ENCODE measurements around the gene PLD3. TPM values are rescaled to one million over a fixed set of nuclear protein-coding genes. Genes with fewer than 3 reads are reported as not detected.

The PLD3 gene
- total and polyA plus RNA-seq, 9 donors = 120 to 301 (median 209) TPM

DNA sequence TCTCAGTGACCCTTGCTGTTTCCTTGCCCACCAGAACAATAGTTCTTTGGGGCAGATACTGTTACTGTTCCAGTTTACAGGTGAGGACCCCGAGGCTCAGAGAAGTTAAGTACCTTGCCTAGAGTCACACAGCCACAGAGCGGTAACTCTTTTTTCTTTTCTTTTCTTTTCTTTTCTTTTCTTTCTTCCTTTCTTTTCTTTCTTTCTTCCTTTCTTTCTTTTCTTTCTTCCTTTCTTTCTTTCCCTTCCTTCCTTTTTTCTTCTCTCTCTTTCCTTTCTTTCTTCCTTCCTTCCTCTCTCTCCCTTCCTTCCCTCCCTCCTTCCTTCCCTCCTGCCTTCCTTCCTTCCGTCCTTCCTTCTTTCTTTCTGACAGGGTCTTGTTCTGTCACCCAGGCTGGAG is 69.5 kb downstream of the PLD3 start:
- no peaks in the 10 kb centered on the region for H3K9me3 ChIP-seq
- H3K27ac ChIP-seq = peak overlapping the region in 1 of 2 donors; percentile 20
- DNase-seq = no peak
- H3K4me3 ChIP-seq = no peak overlapping the region
- WGBS, 3 donors = 85 to 98% (median 90%) methylated on average over 3 of the region's 3 CpGs
- no peak for TF ChIP-seq POLR2A (IDR thresholded peaks at IDR 0.05)
- TF ChIP-seq EP300 (IDR thresholded peaks at IDR 0.05) = no peak
- TF ChIP-seq, protein P1, sequence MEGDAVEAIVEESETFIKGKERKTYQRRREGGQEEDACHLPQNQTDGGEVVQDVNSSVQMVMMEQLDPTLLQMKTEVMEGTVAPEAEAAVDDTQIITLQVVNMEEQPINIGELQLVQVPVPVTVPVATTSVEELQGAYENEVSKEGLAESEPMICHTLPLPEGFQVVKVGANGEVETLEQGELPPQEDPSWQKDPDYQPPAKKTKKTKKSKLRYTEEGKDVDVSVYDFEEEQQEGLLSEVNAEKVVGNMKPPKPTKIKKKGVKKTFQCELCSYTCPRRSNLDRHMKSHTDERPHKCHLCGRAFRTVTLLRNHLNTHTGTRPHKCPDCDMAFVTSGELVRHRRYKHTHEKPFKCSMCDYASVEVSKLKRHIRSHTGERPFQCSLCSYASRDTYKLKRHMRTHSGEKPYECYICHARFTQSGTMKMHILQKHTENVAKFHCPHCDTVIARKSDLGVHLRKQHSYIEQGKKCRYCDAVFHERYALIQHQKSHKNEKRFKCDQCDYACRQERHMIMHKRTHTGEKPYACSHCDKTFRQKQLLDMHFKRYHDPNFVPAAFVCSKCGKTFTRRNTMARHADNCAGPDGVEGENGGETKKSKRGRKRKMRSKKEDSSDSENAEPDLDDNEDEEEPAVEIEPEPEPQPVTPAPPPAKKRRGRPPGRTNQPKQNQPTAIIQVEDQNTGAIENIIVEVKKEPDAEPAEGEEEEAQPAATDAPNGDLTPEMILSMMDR (IDR thresholded peaks at IDR 0.05) = no peak
- H3K36me3 ChIP-seq = no peaks in the 10 kb centered on the region
- intact Hi-C loops (cut with DNase I) = no loop called here
- no peaks in the 10 kb centered on the region for H3K27me3 ChIP-seq
- H3K4me1 ChIP-seq (ENCODE audit: insufficient read depth) = no peaks in the 10 kb centered on the region

DNA sequence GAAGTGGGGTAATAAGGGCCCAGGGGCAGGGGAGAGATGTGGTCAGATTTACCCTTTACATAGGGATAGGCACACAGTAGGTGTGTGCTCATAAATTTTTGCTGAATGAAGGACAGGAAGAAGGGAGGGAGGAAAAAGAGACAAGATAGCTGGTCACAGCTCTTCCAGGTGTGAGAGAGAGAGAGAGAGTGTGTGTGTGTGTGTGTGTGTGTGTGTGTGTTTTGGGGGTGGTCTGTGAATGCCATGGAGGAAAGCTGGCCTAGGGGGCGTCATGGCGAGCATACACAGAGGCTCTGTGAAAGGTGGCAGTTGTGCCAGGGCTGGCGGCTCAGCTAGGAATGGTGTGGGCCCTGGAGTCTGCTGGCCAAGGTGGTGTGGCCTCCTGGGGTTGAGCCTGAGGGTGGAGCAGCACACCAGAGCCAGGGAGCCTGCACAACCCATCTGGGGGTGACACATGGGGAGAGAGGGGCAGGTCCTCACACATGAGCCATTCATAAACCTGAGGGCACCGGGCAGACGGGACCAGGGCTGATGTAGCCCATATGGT is 70.6 kb downstream of the PLD3 start:
- intact Hi-C loops (cut with DNase I) = no loop called here
- Histone ChIP-seq H3K36me3 (no peaks in the 10 kb centered on the region), H3K4me1 (ENCODE audit: insufficient read depth) (no peaks in the 10 kb centered on the region), H3K27ac (no peak overlapping the region), H3K27me3 (no peaks in the 10 kb centered on the region), H3K4me3 (no peak overlapping the region), H3K9me3 (no peaks in the 10 kb centered on the region)
- TF ChIP-seq, protein P1 (IDR thresholded peaks at IDR 0.05) = no peak
- TF ChIP-seq EP300 (IDR thresholded peaks at IDR 0.05) (no peak), POLR2A (IDR thresholded peaks at IDR 0.05) (no peak)
- WGBS, 3 donors = 62 to 79% (median 74%) methylated on average over 5 of the region's 5 CpGs
- no peak for DNase-seq

DNA sequence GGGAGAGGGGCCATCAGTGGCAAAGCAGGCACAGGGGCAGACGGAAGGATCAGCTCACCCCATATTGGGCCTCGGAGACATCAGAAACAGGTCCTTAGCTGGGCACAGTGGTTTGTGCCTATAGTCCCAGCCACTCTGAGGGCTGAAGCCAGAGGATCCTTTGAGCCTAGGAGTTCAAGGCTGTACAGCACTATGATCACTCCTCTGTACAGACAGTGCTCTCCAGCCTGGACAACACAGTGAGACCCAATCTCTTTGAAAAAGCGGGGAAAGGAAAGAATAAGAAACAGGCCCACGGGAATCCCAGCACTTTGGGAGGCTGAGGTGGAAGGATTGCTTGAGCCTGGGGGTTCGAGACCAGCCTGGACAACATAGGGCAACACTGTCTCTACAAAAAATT is 71.3 kb downstream of the PLD3 start:
- Histone ChIP-seq H3K9me3 (no peaks in the 10 kb centered on the region), H3K27me3 (no peaks in the 10 kb centered on the region), H3K4me3 (no peak overlapping the region), H3K36me3 (no peaks in the 10 kb centered on the region), H3K4me1 (ENCODE audit: insufficient read depth) (peaks cover 2% of the 10 kb centered on the region), H3K27ac (no peak overlapping the region)
- WGBS, 3 donors = 86 to 88% (median 88%) methylated on average over 5 of the region's 5 CpGs
- intact Hi-C loops (cut with DNase I) = loop anchor here in 2 of 4 donors (5.0 kb wide), 1 partner anchor 183 kb away; the partner anchor contains the start of gene LTBP4 (in 2 of the 2)
- no peak for DNase-seq
- TF ChIP-seq POLR2A (IDR thresholded peaks at IDR 0.05) = no peak
- TF ChIP-seq, protein P1 (IDR thresholded peaks at IDR 0.05) = no peak
- TF ChIP-seq EP300 (IDR thresholded peaks at IDR 0.05) = no peak

DNA sequence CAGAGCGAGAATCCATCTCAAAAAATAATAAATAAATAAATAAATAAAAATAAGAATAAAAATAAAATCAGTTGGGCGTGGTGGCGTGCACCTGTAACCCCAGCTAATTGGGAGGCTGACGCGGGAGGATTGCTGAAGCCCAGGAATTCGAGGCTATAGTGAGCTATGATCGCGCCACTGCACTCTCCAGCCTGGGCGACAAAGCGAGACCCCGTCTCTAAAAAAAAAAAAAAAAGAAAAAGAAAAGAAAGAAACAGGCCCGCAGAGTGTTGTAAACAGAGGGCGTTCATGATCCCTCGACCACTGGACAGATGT is 71.9 kb downstream of the PLD3 start:
- no peaks in the 10 kb centered on the region for H3K9me3 ChIP-seq
- H3K4me3 ChIP-seq = peak overlapping the region; percentile 67
- intact Hi-C loops (cut with DNase I) = loop anchor here in 2 of 4 donors (5.0 kb wide), 1 partner anchor 182 kb away; the partner anchor contains the start of gene LTBP4 (in 2 of the 2)
- H3K27me3 ChIP-seq = no peaks in the 10 kb centered on the region
- peak overlapping the region; percentile 98 for H3K27ac ChIP-seq
- H3K4me1 ChIP-seq (ENCODE audit: insufficient read depth) = peaks cover 2% of the 10 kb centered on the region
- no peak for TF ChIP-seq EP300 (IDR thresholded peaks at IDR 0.05)
- TF ChIP-seq, protein P1 (IDR thresholded peaks at IDR 0.05) = no peak
- no peak for TF ChIP-seq POLR2A (IDR thresholded peaks at IDR 0.05)
- WGBS, 3 donors = 45 to 54% (median 53%) methylated on average over 14 of the region's 14 CpGs
- H3K36me3 ChIP-seq = no peaks in the 10 kb centered on the region
- DNase-seq = no peak
